NCI-H446 (cell line): ENCODE results near the gene UBE2J2.
"Not testable (repeated sequence)": the region's sequence is repeated elsewhere in the genome, so short reads cannot be mapped to it uniquely, and the experiment has no call there.

Experiments used
- DNase-seq, 2 experiments: peaks; one replicate each; lab custom pipeline; 2025; lab: John Stamatoyannopoulos, UW

The UBE2J2 gene

DNA sequence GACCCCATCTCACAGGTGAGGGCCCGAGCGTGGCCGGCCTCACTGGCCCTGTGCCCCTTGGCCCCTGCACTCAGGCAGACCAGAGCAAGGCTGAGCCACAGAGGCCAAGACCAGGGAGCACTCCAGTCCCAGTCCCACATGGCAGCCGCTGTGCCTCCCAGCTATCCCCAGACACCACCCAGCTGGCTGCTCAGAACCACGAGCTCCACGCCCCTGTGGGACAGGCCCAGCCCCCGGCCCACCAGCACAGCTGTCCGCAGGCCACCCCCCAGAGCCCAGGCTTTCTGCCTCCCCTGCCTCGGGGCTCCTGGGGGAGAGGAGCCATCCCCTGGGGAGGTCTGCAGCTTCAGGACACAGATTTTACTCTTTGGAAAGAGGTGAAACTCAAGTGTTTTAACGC lies 18.0 kb downstream of the UBE2J2 start:
- DNase-seq, result no peak

DNA sequence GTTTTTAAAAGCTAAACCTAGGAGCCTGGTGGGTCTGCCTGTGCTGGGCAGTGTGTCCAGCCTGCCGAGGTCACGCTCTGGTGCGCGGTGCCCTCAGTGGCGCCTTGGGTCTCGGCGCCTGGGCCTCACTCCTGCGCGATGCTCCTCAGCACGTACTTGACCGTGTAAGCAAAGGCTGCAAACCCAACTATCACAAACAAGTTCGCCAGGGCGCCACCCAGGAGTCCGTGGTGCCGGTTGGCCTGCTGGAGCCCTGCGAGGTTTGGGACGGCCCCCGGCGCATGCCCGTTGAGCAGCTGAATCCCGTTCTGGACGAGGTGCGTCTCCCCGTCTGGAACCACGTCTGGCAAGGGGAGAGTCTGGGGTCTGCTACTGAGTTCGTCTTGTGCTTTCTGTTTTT lies 18.6 kb downstream of the UBE2J2 start:
- no peak for DNase-seq

GRCh38 chr1:1254667-1254998 lies 19.0 kb downstream of the UBE2J2 start:
- DNase-seq, result no peak

DNA sequence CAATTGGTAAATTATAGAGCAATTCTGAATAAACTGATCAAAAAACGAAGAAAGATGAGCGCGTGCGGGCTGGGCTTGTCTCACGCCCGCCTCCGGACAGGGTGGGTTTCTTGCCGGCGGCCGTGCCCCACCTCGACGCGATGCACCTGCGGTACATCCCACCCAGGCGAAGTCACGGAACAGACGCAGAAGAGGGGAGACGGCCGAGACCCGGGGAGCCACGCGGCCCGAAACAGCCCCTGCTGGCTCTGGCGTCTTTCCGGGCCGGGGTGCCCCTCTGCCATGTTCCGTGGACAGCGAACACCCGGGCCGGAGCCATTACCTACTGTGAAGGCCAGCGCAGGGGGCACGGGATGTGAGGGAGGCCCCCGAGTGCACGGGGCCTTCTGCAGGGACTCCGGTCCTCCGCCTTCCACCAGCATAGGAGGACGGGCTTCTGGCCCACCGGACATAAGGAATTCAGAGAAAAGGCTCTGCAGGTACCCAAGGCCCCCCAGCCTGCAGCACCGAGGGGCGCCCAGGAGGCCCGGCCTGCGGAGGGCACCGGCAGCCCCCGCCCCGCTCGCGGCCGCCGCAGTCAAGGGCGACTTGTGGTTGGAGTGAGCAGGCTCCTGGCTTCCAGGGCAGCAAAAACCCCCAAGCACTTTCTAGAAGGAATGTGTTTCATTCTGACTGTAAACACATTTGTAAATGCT lies 19.5 kb downstream of the UBE2J2 start:
- DNase-seq, result no peak

- no peak for DNase-seq
Observed at GRCh38 chr1:1253314-1253713, 20.3 kb downstream of the UBE2J2 start.

DNA sequence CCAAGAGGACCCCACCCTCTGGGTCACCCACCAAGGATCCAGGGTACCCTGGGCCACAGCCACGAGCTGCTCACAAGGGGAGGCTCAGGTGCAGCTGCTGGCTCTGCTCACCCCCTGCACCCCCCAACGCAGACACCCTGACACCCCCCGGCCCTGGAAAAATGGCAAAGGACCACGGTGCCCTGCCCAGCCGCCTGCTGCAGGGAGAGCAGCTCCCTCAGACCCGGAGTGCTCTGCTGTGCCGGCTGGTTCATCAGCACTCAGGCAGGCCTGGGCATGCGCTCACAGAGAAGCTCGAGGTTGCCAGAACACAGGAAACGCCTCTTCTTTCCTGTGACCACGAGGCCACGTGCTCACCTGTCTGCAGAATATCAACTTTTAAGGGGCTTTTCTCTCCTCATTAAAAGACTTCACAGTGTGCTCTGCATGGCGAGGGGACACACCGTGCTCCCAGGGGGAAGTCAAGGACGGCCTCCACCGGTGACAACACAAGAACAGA lies 22.8 kb downstream of the UBE2J2 start:
- DNase-seq, result peak in 1 of 2 experiments; percentile 30

DNA sequence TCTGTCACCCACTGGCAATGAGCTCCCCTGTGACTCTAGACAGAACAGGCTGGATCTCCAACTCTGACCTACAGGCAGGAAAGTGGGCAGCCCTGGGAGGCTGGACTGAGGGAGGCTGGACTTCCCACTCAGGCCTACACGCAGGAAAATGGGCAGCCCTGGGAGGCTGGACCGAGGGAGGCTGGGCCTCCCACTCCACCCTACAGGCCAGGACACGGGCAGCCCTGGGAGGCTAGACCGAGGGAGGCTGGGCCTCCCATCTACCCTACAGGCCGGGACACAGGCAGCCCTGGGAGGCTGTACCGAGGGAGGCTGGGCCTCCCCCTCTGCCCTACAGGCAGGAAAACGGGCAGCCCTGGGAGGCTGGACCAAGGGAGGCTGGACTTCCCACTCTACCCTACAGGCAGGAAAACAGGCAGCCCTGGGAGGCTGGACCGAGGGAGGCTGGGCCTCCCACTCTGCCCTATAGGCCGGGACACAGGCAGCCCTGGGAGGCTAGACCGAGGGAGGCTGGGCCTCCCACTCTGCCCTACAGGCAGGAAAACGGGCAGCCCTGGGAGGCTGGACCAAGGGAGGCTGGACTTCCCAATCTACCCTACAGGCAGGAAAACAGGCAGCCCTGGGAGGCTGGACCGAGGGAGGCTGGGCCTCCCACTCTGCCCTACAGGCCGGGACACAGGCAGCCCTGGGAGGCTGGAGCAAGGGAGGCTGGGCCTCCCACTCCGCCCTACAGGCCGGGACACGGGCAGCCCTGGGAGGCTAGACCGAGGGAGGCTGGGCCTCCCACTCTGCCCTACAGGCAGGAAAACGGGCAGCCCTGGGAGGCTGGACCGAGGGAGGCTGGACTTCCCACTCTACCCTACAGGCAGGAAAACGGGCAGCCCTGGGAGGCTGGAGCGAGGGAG lies 25.4 kb downstream of the UBE2J2 start:
- DNase-seq, result not testable (repeated sequence)

GRCh38 chr1:1247341-1247913 lies 26.2 kb downstream of the UBE2J2 start:
- DNase-seq, result no peak

GRCh38 chr1:1246577-1247340 lies 26.9 kb downstream of the UBE2J2 start, which contains the start of gene C1QTNF12:
Gene C1QTNF12 (minus strand): TSS chr1:1246722. CDS start chr1:1246690, 32 bp downstream.
- DNase-seq, result no peak

- DNase-seq, result no peak
Observed at GRCh38 chr1:1245817-1246576, 27.7 kb downstream of the UBE2J2 start.

GRCh38 chr1:1245178-1245816 lies 28.4 kb downstream of the UBE2J2 start:
- no peak for DNase-seq

GRCh38 chr1:1244192-1244811 lies 29.4 kb downstream of the UBE2J2 start:
- DNase-seq, result no peak

- no peak for DNase-seq
Observed at GRCh38 chr1:1243807-1244191, 29.9 kb downstream of the UBE2J2 start.

- no peak for DNase-seq
Observed at GRCh38 chr1:1243266-1243660, 30.4 kb downstream of the UBE2J2 start.

GRCh38 chr1:1242461-1243265 lies 31.0 kb downstream of the UBE2J2 start:
- no peak for DNase-seq

DNA sequence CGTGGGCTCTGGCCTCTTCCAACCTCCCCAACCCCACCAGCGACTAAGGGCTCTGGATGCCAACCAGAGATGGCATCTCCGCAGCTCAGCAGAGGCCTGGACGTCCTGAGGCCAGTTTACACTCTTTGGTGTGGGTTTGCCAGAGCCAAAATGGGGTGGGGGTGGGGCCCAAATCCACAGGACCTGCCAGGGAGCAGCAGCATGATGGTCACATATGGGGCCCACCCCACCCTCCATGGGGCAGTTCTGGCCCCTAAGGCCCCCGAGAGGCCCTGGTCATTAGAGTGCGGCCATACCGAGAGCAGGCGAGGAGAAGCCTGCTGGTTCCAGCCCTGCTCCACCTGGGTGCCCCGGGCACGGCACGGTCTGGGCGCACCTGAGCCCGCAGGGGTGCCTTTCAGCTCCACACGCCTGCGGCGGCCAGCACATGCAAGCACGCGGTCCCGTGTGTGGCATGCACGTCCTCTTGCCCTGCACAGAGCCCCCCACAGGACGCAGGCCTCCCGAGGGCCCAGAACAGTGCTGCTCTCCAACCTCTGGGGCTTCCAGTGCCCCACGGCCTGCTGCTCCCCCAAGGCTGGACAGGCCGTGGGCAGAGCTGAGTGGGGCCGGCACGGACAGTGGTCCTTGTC lies 31.9 kb downstream of the UBE2J2 start:
- no peak for DNase-seq

- no peak for DNase-seq
Observed at GRCh38 chr1:1240822-1241587, 32.6 kb downstream of the UBE2J2 start.

DNA sequence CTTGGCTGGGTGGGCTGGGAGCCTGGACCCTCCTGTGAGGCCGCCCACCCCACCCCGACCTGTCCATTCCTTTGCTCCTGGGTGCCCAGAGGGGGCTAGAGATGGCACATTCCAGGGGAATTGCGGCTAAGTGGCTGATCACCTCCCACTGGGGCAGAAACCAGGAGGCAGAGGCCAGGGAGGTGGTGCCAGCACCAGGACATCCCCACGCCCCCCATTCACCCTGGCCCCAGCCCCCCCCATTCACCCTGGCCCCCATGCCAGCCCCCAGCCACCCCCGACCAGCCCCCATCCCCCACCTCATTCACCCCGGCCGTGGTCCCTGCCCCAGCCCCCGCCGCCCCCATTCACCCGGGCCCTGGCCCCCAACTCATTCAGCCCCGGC lies 33.3 kb downstream of the UBE2J2 start:
- DNase-seq, result no peak
